ENCODE results near the gene ERVFRD-1. TPM values are rescaled to one million over a fixed set of nuclear protein-coding genes. Genes with fewer than 3 reads are reported as not detected.

The ERVFRD-1 gene
- total RNA-seq, 2 experiments from 2014 or later = not detected

- Histone ChIP-seq H3K27ac (ENCODE audit: low read depth in 1 of 2, low read length in 2 of 2) (no peak overlapping the region), H3K4me1 (ENCODE audit: insufficient read depth, low read length) (no peaks in the 10 kb centered on the region), H3K9me3 (ENCODE audit: control insufficient read depth in 1 of 2, insufficient read depth in 1 of 2, low read length in 2 of 2) (no peaks in the 10 kb centered on the region), H3K27me3 (ENCODE audit: control insufficient read depth in 1 of 2, insufficient read depth in 2 of 2, low read length in 2 of 2) (no peaks in the 10 kb centered on the region), H3K36me3 (ENCODE audit: insufficient read depth, low read length) (no peaks in the 10 kb centered on the region), H3K4me3 (ENCODE audit: low read length) (no peak overlapping the region)
- TF ChIP-seq CTCF (IDR thresholded peaks at IDR 0.05) = no peak
- intact Hi-C loops (cut with DNase I, micrococcal nuclease) = no loop called here
- Mint-ChIP-seq H3K27ac (no peak overlapping the region), H3K4me1 (ENCODE audit: low read depth) (no peaks in the 10 kb centered on the region), H3K27me3 (peaks cover 14% of the 10 kb centered on the region), H3K4me3 (no peak overlapping the region), H3K36me3 (ENCODE audit: low read depth) (no peaks in the 10 kb centered on the region), H3K9me3 (no peaks in the 10 kb centered on the region)
- ATAC-seq (ENCODE audit: poor library complexity) (no peak), DNase-seq (no peak)
- ChIA-PET POLR2A (no interaction called here), CTCF (interaction anchor here (0.6 kb wide), 1 partner anchor 488 kb away, joined by 3 read pairs; no protein-coding TSS in a partner anchor)
These were observed 45.9 kb downstream of the ERVFRD-1 start for GRCh38 chr6:11065436-11066202.

- Mint-ChIP-seq H3K27me3 (peaks cover 19% of the 10 kb centered on the region), H3K9me3 (no peaks in the 10 kb centered on the region), H3K36me3 (ENCODE audit: low read depth) (no peaks in the 10 kb centered on the region), H3K27ac (no peak overlapping the region), H3K4me3 (no peak overlapping the region), H3K4me1 (ENCODE audit: low read depth) (no peaks in the 10 kb centered on the region)
- Histone ChIP-seq H3K27me3 (ENCODE audit: control insufficient read depth in 1 of 2, insufficient read depth in 2 of 2, low read length in 2 of 2) (no peaks in the 10 kb centered on the region), H3K36me3 (ENCODE audit: insufficient read depth, low read length) (no peaks in the 10 kb centered on the region), H3K4me1 (ENCODE audit: insufficient read depth, low read length) (no peaks in the 10 kb centered on the region), H3K9me3 (ENCODE audit: control insufficient read depth in 1 of 2, insufficient read depth in 1 of 2, low read length in 2 of 2) (no peaks in the 10 kb centered on the region), H3K27ac (ENCODE audit: low read depth in 1 of 2, low read length in 2 of 2) (no peak overlapping the region), H3K4me3 (ENCODE audit: low read length) (no peak overlapping the region)
- ATAC-seq (ENCODE audit: poor library complexity) = no peak
- intact Hi-C loops (cut with DNase I, micrococcal nuclease) = no loop called here
- ChIA-PET CTCF (no interaction called here), POLR2A (no interaction called here)
- TF ChIP-seq CTCF (IDR thresholded peaks at IDR 0.05) = no peak
- DNase-seq = no peak
These were observed 46.7 kb downstream of the ERVFRD-1 start for GRCh38 chr6:11064836-11065235.

- TF ChIP-seq CTCF (IDR thresholded peaks at IDR 0.05) = no peak
- H3K27me3 Mint-ChIP-seq = peaks cover 19% of the 10 kb centered on the region
- no peak overlapping the region for H3K27ac Mint-ChIP-seq
- DNase-seq = no peak
- Histone ChIP-seq H3K36me3 (ENCODE audit: insufficient read depth, low read length) (no peaks in the 10 kb centered on the region), H3K27ac (ENCODE audit: low read depth in 1 of 2, low read length in 2 of 2) (no peak overlapping the region), H3K27me3 (ENCODE audit: control insufficient read depth in 1 of 2, insufficient read depth in 2 of 2, low read length in 2 of 2) (no peaks in the 10 kb centered on the region), H3K9me3 (ENCODE audit: control insufficient read depth in 1 of 2, insufficient read depth in 1 of 2, low read length in 2 of 2) (no peaks in the 10 kb centered on the region), H3K4me1 (ENCODE audit: insufficient read depth, low read length) (no peaks in the 10 kb centered on the region), H3K4me3 (ENCODE audit: low read length) (no peak overlapping the region)
- ATAC-seq (ENCODE audit: poor library complexity) = no peak
- H3K4me1 Mint-ChIP-seq (ENCODE audit: low read depth) = no peaks in the 10 kb centered on the region
- intact Hi-C loops (cut with DNase I, micrococcal nuclease) = no loop called here
- no peaks in the 10 kb centered on the region for H3K36me3 Mint-ChIP-seq (ENCODE audit: low read depth)
- ChIA-PET POLR2A (no interaction called here), CTCF (interaction anchor here (0.7 to 1.8 kb wide), 2 partner anchors 14 to 82 kb away, joined by 3 to 4 read pairs; no protein-coding TSS in a partner anchor)
- no peaks in the 10 kb centered on the region for H3K9me3 Mint-ChIP-seq
- no peak overlapping the region for H3K4me3 Mint-ChIP-seq
These were observed 48.8 kb downstream of the ERVFRD-1 start for GRCh38 chr6:11062715-11063114.
